A204.1 (cell line): ENCODE results near the gene TBC1D2B.
"Not testable (repeated sequence)": the region's sequence is repeated elsewhere in the genome, so short reads cannot be mapped to it uniquely, and the experiment has no call there.

Source experiments
- FAIRE-seq: peaks from 2 replicates; lab custom pipeline; 2012; peaks lifted over from hg19 to GRCh38; lab: Jason Lieb, UNC

TBC1D2B gene

GRCh38 chr15:77985931-77986480 lies 91.5 kb downstream of the TBC1D2B start:
- FAIRE-seq, result no peak

- FAIRE-seq, result no peak
Observed at GRCh38 chr15:77985031-77985930, 92.2 kb downstream of the TBC1D2B start.

- FAIRE-seq, result no peak
Observed at GRCh38 chr15:77984446-77984861, 93.1 kb downstream of the TBC1D2B start.

GRCh38 chr15:77983708-77984445 lies 93.6 kb downstream of the TBC1D2B start:
- no peak for FAIRE-seq

- FAIRE-seq, result no peak
Observed at GRCh38 chr15:77983091-77983707, 94.3 kb downstream of the TBC1D2B start.

- no peak for FAIRE-seq
Observed at GRCh38 chr15:77982127-77982490, 95.4 kb downstream of the TBC1D2B start.

GRCh38 chr15:77981281-77982126 lies 96.0 kb downstream of the TBC1D2B start:
- no peak for FAIRE-seq

- FAIRE-seq, result not testable (repeated sequence)
Observed at GRCh38 chr15:77980674-77981073, 96.8 kb downstream of the TBC1D2B start.

GRCh38 chr15:77980098-77980497 lies 97.4 kb downstream of the TBC1D2B start:
- FAIRE-seq, result no peak

- not testable (repeated sequence) for FAIRE-seq
Observed at GRCh38 chr15:77979157-77979556, 98.4 kb downstream of the TBC1D2B start.

GRCh38 chr15:77978759-77979145 lies 98.8 kb downstream of the TBC1D2B start:
- not testable (repeated sequence) for FAIRE-seq

- not testable (repeated sequence) for FAIRE-seq
Observed at GRCh38 chr15:77977903-77978758, 99.4 kb downstream of the TBC1D2B start.

GRCh38 chr15:77976760-77977525 lies 100.6 kb downstream of the TBC1D2B start:
- FAIRE-seq, result not testable (repeated sequence)

- not testable (repeated sequence) for FAIRE-seq
Observed at GRCh38 chr15:77976095-77976450, 101.4 kb downstream of the TBC1D2B start.

GRCh38 chr15:77975332-77976094 lies 102.0 kb downstream of the TBC1D2B start:
- FAIRE-seq, result no peak

- no peak for FAIRE-seq
Observed at GRCh38 chr15:77974416-77975331, 102.8 kb downstream of the TBC1D2B start.

GRCh38 chr15:77974098-77974414 lies 103.5 kb downstream of the TBC1D2B start:
- no peak for FAIRE-seq
